Heart left ventricle (tissue), 13 donors: Measurements from ENCODE around the gene OR2H2.

Experiments used
- CTCF ChIP-seq, 12 donors: fragments of 200-600 bp; sonication (generic) in 4 of 12; IDR thresholded peaks; one replicate each; pipeline versions ENCODE4 v1.5.0 to v1.8.0; 2018 to 2022; ENCODE audit warnings: antibody characterized with exemption in 12 of 12, mild to moderate bottlenecking in 5 of 12
- POLR2A ChIP-seq, 2 donors: fragments of 450-650 bp; IDR thresholded peaks; one replicate each; pipeline ENCODE4 v1.6.1; 2017; ENCODE audit warnings: antibody characterized with exemption in 2 of 2, mild to moderate bottlenecking in 2 of 2, moderate library complexity in 2 of 2
- donor health status: ischemic (EF 13 %, LVEDD 7.1; RV severe dilation, severe dysfunction).
- donor health status: DM: no; HTN: yes; CAD: no.
- donor health status: DM: no; HTN: no; CAD: no.
- donor health status: ischemic (EF 25% LVEDD 6.9; RV normal size, moderate dysfunction).
- donor health status: ischemic (EF 25% LVEDD 5.7; RV mildly dilated, moderate dysfunction).
- donor health status: ischemic (EF 35%, LVEDD 5.7; RV mildly dilated, moderate dysfunction).
- donor health status: nonischemic (EF 11% LVEDD 7.7; RV severe dilation, severe dysfunction).
- donor health status: DM: yes; HTN: yes; CAD: no.
- donor health status: PGD.
- donor health status: ischemic (EF 29% LVEDD 5.4; RV normal size, mild dysfunction).
- donor health status: nonischemic (EF 23%, LVEDD 6.1; RV moderate dilation, normal function).

- TF ChIP-seq CTCF (IDR thresholded peaks at IDR 0.05) (no peak), POLR2A (IDR thresholded peaks at IDR 0.05) (no peak)
Measured at GRCh38 chr6:29631860-29632731, 47.2 kb downstream of the OR2H2 start.
